Pulmonary artery endothelial cell (primary cell): ENCODE measurements around the gene SLC17A7. TPM values are rescaled to one million over a fixed set of nuclear protein-coding genes. Genes with fewer than 3 reads are reported as not detected.

ENCODE experiments used
- DNase-seq: peaks from one replicate; pipeline ENCODE4 v3.0.0-alpha.2; 2011; ENCODE audit warnings: low read depth, low spot score
- total RNA-seq: library from RNA; depleted of rRNA; stranded (reverse); fragments of >200 nt; gene quantifications from 2 replicates; pipeline ENCODE4 v1.2.3, GENCODE V29; 2014

Gene SLC17A7
- total RNA-seq, 1 donor from 2014 or later: not detected

DNA sequence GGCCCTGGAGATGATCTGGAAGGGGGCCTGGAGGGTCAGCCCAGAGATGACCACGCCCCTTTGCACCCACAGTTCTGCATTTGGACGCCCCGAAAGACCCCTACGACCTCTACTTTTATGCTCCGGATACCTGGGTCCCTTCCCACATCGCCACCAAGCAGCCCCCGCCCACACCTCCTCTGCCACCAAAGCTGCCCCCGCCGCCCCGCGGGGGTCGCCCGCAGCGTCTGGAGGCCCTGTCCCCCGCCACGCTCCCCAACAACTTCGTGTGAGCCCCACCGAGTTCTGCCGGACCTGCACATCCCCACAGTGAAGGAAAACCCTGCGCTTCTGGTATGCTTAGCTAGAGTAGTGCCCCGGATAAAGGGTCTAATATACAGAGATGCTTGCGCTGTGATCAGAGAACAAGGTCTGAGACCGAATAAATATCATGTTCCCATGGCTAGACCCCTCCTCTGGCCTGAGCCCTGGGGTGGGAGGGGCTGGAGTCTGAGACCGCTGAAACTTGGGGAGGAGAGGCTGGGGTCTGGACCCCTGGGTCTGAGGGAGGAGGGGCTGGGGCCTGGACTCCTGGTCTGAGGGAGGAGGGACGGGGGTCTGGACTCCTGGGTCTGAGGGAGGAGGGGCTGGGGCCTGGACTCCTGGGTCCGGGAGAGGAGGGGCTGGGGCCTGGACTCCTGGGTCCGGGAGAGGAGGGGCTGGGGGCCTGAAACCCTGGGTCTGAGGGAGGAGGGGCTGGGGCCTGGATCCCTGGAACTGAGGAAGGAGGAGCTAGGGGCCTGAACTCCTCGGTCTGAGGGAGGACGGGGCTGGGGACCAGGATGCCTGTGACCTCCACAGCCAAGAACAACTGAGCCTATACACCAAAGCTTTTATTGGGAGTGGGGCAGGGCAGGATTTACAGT lies 12.5 kb downstream of the SLC17A7 start:
- no peak for DNase-seq

DNA sequence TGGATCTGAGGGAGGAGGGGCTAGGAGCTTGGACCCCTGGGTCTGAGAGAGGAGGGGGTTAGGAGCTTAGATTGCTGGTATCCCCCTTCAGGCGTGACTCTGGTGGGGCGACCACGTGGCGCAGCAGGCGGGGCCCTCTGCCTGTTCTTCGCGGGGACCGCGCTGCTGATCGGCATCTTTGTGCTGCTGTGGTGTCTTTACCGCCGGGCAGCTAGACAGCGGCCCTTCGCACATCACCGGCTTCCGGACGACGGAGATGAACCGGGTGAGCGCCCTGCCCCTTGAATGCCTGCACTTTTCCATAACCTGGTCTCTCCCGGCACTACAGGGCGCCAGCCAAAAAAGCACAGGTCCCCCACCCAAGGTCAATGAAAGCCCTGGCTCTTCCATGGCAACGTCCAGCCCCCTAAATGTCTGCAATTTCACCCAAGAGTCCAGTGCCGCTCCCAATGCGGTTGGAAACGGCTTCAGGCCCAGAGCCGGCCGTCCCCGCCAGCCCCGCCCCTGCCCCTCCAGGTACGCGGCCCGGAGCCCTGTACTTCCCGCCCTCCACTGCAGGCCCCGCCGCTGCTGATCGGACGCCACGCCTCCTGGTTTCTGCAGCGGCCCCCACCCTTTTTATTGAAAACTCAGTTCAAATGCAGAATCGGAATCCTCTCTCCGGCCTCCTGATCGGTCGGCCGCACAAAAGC lies 13.3 kb downstream of the SLC17A7 start:
- DNase-seq: no peak

- DNase-seq: no peak
Observed at GRCh38 chr19:49427339-49427738, 14.0 kb downstream of the SLC17A7 start.

DNA sequence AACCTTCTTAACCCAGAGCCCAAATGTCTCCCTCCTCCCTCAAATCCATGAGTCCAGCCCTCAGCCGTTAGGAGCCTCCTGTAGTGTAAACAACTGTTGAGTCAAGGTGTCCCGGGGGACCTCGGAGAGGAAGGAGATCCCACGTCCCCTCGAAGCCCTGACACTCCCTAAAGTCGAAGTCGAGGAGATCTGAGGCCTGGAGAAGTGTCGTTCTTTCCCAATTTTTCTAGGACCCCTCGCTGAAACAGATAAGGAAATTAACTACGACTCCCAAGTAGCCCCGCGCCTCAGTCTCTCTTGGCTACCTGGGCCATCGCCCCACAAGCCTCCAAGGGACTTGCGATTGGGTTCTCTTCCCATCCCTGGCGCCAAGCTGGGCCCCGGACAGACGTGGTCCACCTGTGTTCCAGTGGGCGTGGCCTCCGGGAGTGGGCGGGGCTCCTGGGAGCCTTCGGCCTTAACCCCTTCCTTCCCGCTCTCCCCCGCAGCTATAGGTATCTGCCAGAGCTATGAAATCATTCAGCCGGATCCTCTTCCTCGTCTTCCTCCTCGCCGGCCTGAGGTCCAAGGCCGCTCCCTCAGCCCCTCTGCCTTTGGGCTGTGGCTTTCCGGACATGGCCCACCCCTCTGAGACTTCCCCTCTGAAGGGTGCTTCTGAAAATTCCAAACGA lies 15.3 kb downstream of the SLC17A7 start:
- no peak for DNase-seq

DNA sequence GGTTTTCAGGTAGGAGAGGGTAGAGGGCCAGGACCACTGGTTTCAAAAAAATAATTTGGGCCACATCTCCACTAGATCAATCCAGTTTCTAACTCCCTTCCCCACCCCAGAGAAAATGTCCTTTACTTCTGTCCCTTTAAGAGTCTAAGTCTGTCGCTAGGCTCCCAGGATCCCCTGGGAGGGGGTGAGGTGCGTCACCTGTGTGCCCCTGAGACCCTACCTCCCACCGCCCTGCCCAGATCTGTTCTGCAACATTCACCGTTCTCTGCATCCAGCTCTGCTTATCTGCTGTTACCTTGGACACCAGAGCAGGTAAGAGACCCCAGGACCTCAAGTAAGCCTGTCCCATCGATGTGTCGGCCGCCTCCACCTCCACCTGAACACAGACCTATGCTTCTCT lies 16.1 kb downstream of the SLC17A7 start, which contains the start of gene GFY:
Gene GFY (plus strand): TSS at position 211 of the 400 bp plus-strand sequence. CDS start 1,043 bp downstream, outside the sequence.
- DNase-seq: no peak

- no peak for DNase-seq
Observed at GRCh38 chr19:49423985-49424303, 17.4 kb downstream of the SLC17A7 start.

DNA sequence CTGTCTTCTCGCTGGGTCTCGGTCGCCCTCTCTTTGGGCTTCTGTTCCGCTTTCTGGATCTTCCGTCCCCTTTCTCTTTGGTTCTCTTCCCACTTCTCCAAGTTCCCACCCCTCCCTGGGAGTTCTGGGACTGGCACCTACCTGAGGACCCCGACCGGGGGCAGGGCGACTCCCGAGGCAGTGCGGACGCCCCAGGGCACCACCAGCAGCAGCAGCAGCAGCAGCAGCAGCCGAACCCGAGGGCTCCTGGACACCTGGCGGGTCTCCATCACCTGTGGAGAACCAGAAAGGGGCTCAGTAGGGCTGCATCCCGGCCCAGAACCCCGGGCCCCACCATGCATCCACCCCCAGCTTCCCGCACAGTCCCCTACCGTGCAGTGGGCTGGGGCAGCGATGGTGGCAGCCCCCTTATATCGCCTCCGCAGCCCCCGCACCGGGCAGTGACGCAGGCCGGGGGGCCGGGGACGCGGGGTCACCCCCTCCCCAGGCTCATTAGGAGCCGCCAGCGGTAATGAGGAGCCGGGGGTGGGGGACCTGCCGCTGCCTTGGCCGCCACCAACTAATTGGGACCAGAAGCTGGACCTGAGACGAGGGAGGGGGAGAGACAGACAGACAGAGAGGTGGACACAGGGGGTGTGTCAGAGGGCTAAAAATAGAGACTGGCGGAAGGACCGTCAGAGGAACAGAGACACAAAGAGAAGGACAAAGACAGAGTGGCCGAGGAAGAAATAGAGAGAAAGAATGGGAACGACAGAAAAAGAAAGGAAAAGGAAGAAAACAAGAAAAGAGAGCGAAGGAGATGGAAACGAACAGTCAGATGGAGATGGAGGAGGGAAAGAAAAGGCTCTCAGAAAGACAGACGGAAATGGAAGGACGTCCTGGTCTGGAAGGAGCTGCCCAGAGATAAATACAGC lies 18.0 kb downstream of the SLC17A7 start, which contains the start of gene PTH2:
Gene PTH2 (minus strand): TSS at position 371 of the 914 bp plus-strand sequence. CDS start 102 bp downstream, at position 269.
- no peak for DNase-seq

DNA sequence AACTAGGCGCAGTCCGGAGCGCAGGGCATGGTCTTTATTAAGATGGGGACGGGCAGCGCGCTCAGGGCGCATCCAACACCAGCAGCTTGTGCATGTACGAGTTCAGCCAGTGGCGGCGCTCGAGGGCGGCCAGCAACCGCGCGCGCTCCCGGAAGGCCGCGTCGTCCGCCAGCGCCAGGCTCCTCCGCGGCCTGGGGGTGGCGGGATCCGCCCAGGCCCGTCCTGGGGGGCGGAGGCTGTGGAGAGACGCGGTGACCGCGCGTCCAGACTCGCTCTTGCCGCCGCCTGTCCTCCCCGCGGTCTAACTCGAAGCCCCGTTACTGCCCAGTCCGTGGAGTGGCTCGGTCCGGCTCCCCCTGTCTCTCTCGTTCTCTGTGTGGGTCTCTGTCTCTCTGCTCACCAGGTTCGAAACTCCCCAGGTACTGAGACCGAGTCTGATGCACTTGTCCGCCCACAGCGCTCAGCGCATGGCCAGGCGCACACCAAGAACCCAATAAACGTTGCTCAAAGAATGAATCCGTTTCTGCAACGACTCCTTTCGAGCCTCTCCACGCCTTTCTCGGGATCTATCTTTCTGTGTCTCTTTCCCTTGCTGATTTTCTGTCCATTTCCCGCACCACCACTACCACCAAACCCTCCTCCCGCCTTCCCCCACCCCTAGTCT lies 18.8 kb downstream of the SLC17A7 start:
- no peak for DNase-seq

- DNase-seq: no peak
Observed at GRCh38 chr19:49421878-49422202, 19.5 kb downstream of the SLC17A7 start.

GRCh38 chr19:49421039-49421877 lies 20.1 kb downstream of the SLC17A7 start:
- no peak for DNase-seq

- no peak for DNase-seq
Observed at GRCh38 chr19:49420227-49420626, 21.1 kb downstream of the SLC17A7 start.

DNA sequence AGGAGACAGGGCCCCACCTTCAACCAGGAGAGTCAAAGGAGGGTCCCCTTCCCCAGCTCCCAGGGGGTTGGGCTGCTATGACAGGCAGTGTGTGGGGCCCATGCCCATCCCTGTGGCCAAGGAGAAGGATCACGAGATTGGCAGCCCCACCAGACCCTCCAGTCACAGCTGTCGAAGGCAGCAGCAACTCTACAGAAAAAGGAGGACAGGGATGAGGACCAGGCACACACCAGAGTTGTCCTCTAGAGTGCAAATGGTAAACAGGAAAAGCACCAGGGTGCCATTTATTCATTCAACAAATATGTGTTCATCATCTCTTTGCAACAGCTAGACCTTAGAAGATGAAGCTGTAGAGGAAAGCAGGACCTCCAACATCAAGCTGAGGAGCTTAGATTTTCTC lies 22.2 kb downstream of the SLC17A7 start:
- no peak for DNase-seq

- DNase-seq: no peak
Observed at GRCh38 chr19:49418511-49418910, 22.8 kb downstream of the SLC17A7 start.

- DNase-seq: no peak
Observed at GRCh38 chr19:49417088-49417487, 24.2 kb downstream of the SLC17A7 start.

DNA sequence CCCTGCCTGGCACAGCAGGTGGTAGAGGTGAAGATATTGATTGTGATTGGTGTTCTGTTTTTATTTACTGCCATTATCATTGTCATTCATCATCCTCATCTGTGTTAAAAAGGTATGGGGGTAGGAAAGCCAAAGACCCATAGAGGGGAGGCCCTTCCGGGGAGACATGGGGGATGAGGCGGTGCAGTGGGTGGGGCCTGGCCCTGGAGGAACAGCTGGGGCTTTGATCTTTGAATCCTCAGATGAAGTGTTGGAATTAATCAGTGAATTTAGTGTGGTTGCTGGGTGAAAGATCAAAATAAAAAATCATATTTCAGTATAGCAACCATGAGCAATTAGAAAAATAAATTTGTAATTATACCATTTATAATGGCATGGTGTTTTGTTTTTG lies 25.5 kb downstream of the SLC17A7 start:
- DNase-seq: no peak

GRCh38 chr19:49415102-49415809 lies 26.1 kb downstream of the SLC17A7 start:
- no peak for DNase-seq

DNA sequence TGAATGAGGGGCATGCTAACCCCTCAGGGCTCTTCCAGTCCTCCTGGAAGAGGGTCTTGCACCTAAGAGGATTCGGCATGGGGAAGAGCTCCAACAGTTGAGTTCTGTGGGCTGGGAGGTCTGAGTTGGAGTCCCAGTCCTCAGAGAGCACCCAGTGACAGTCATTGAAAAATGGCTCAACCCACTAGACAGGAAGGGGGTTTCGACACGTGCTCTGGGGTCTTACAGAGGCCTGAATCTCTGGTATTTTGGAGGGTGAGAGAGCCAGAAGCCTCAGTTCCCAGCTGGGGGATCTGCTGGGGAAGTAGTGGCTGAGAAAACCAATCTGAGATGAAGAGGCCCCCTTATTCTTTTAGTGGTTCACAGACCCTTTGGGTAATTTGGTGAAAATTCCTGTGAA lies 27.1 kb downstream of the SLC17A7 start:
- DNase-seq: no peak

DNA sequence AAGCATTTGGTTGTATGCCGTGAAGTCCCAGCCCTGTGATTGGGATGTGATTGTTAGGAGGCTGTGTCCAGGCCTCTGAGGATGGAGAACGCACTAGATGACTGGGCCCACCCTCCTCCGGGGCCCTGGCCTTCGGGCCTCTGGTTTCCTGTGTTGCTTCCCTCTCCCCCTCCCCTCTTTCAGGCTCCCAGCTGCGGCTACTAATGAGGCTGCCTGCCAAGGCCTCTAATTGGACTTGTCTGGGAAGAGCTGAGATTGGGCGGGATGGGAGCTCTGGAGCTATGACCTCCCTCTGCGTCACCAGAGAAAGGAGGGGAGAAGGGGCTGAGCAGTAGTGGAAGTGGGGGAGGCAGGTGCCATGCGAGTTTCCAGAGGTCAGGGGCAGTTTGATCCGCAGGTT lies 28.0 kb downstream of the SLC17A7 start:
- DNase-seq: no peak
